HepG2 (cell line): ENCODE results near the gene CMC1. TPM values are rescaled to one million over a fixed set of nuclear protein-coding genes. Genes with fewer than 3 reads are reported as not detected.

Experiments used
- ATAC-seq: fragments of 200-7000 bp; cut with Tn5 transposase; 3 replicates; pipeline ENCODE4 v1.9.1; 2020; ENCODE audit warnings: mild to moderate bottlenecking, moderate library complexity
- BruUV-seq: library from RNA; stranded (reverse); fragments of 400-500 nt; replicated peaks from 2 replicates; lab custom pipeline; 2021; lab: Mats Ljungman, UMichigan
- CTCF ChIA-PET: fragments of 300-600 bp; formaldehyde crosslinking; extraction: SDS; loops from one replicate; lab custom pipeline; 2021; ENCODE audit warnings: low total read pairs, inconsistent platforms, low intra/inter-chr PET ratio; lab: Yijun Ruan, JAX
- POLR2A ChIA-PET: fragments of 350-600 bp; sonication (Branson Sonifier 250); formaldehyde crosslinking; loops from one replicate; lab custom pipeline; 2020; ENCODE audit warnings: antibody characterized with exemption, inconsistent platforms; lab: Yijun Ruan, JAX
- DNase-seq: peaks from one replicate; pipeline ENCODE4 v3.0.0-alpha.2; 2015; ENCODE audit warnings: low spot score
- FAIRE-seq: peaks from 3 replicates; lab custom pipeline; 2011; peaks lifted over from hg19 to GRCh38; lab: Jason Lieb, UNC
- H2AFZ ChIP-seq: one replicate; pipeline ENCODE4 v1.6.1; 2011; ENCODE audit warnings: low read length, inconsistent platforms
- H3K27ac ChIP-seq: fragments of 300-600 bp; 3 replicates; pipeline ENCODE4 v1.8.0; 2011; ENCODE audit warnings: mixed run types, mild to moderate bottlenecking, mixed read lengths, low read length, inconsistent platforms; ENCODE audit not compliant: insufficient read depth; ENCODE audit errors: extremely low read length
- H3K27me3 ChIP-seq, 2 experiments: fragments of 200-600 bp in 1 of 2; 2 replicates in 1 of 2; 3 replicates in 1 of 2; pipeline versions ENCODE4 v1.6.0 to v1.8.0; 2011; ENCODE audit warnings: low read length in 2 of 2, mild to moderate bottlenecking in 2 of 2, moderate library complexity in 2 of 2, inconsistent platforms in 1 of 2; ENCODE audit not compliant: insufficient read depth in 2 of 2, control insufficient read depth in 1 of 2
- H3K36me3 ChIP-seq, 2 experiments: fragments of 200-600 bp in 1 of 2; replicated peaks in 1 of 2; 2 replicates in 1 of 2; 3 replicates in 1 of 2; pipeline versions ENCODE4 v1.5.1 to v1.8.0; 2011; ENCODE audit warnings: low read length in 2 of 2, inconsistent platforms in 1 of 2; ENCODE audit not compliant: insufficient read depth in 2 of 2, control insufficient read depth in 1 of 2
- H3K4me1 ChIP-seq: 2 replicates; pipeline ENCODE4 v1.5.1; 2012; ENCODE audit warnings: low read length, inconsistent platforms; ENCODE audit not compliant: insufficient read depth
- H3K4me2 ChIP-seq: 2 replicates; pipeline ENCODE4 v1.6.0; 2011; ENCODE audit warnings: low read depth, low read length, inconsistent platforms
- H3K4me3 ChIP-seq, 3 experiments: fragments of 200-600 bp in 1 of 3; sonication (generic), shearing (Covaris generic) in 1 of 3; replicated peaks in 1 of 3; 2 replicates each; pipeline ENCODE4 v1.5.1; 2011 to 2016; ENCODE audit warnings: low read length in 3 of 3, inconsistent platforms in 2 of 3, low read depth in 2 of 3, mild to moderate bottlenecking in 2 of 3, control low read depth in 1 of 3, mixed read lengths in 1 of 3; ENCODE audit not compliant: insufficient read depth in 1 of 3
- H3K79me2 ChIP-seq: one replicate; pipeline ENCODE4 v1.6.1; 2011; ENCODE audit warnings: low read length, inconsistent platforms; ENCODE audit not compliant: insufficient read depth
- H3K9ac ChIP-seq: 2 replicates; pipeline ENCODE4 v1.6.0; 2011; ENCODE audit warnings: mild to moderate bottlenecking, low read depth, low read length, inconsistent platforms; ENCODE audit not compliant: insufficient read depth
- H3K9me3 ChIP-seq: 2 replicates; pipeline ENCODE4 v1.5.1; 2012; ENCODE audit warnings: mild to moderate bottlenecking, low read length
- H4K20me1 ChIP-seq: 2 replicates; pipeline ENCODE4 v1.6.0; 2011; ENCODE audit warnings: inconsistent platforms, mild to moderate bottlenecking, low read length, moderate library complexity; ENCODE audit not compliant: insufficient read depth
- EED ChIP-seq: sonication (generic); formaldehyde crosslinking; IDR thresholded peaks from 2 replicates; pipeline ENCODE4 v1.5.0; 2020; ENCODE audit warnings: mild to moderate bottlenecking, missing genetic modification reagents
- EP300 ChIP-seq, 3 experiments: sonication (generic) in 1 of 3; formaldehyde crosslinking in 1 of 3; IDR thresholded peaks; 2 replicates each; pipeline versions ENCODE4 v1.5.1 to v1.6.1; 2011 to 2020; ENCODE audit warnings: low read depth in 2 of 3, low read length in 2 of 3, borderline replicate concordance in 1 of 3, improper control_type of control experiment in 1 of 3, mild to moderate bottlenecking in 1 of 3, missing genetic modification reagents in 1 of 3, moderate library complexity in 1 of 3
- KAT7 ChIP-seq: IDR thresholded peaks from 2 replicates; pipeline ENCODE4 v1.6.1; 2018; ENCODE audit warnings: borderline replicate concordance, missing compliant biosample characterization
- RXRB ChIP-seq: IDR thresholded peaks from 2 replicates; pipeline ENCODE4 v1.6.1; 2016; ENCODE audit warnings: borderline replicate concordance, missing genetic modification reagents, missing compliant biosample characterization
- ZNF331 ChIP-seq: sonication (generic); formaldehyde crosslinking; IDR thresholded peaks from 2 replicates; pipeline ENCODE4 v1.4.0; 2020; ENCODE audit warnings: missing genetic modification reagents
- ZNF430 ChIP-seq: sonication (generic); formaldehyde crosslinking; IDR thresholded peaks from 2 replicates; pipeline ENCODE4 v1.9.0; 2021; ENCODE audit warnings: mild to moderate bottlenecking, missing genetic modification reagents
- WGBS: methylation state at CpG from one replicate; pipeline ENCODE4 v1.1.6; 2017; ENCODE audit warnings: low lambda C conversion rate; 5-methylcytosine and 5-hydroxymethylcytosine counted together
- in situ Hi-C: cut with HindIII; loops from 2 replicates; pipeline ENCODE4 v1.10.0; 2017; ENCODE audit warnings: low pct_unique_long_range_greater_than_20kb; ENCODE audit not compliant: extremely low pct_ligation_motif_present
- intact Hi-C: fragments of 100-400 bp; cut with micrococcal nuclease; formaldehyde crosslinking; loops from one replicate; pipeline ENCODE4 v1.10.0; 2022; ENCODE audit not compliant: unreplicated experiment
- polyA plus RNA-seq, 8 experiments: library from polyadenylated mRNA; depleted of rRNA in 3 of 8; stranded (reverse) in 7 of 8; unstranded in 1 of 8; fragments of >200 nt; fragmentation: Illumina TruSeq in 4 of 8; extraction: Trizol in 4 of 8; gene quantifications; 2 replicates each; pipeline versions ENCODE4 v1.2.1 to v1.2.3, GENCODE V29; 2011 to 2016; ENCODE audit warnings: low read depth in 4 of 8, missing spikeins in 1 of 8, mixed read lengths in 1 of 8; ENCODE audit not compliant: insufficient read depth in 1 of 8
- total RNA-seq, 5 experiments: library from RNA; depleted of rRNA; stranded (reverse); fragments of >200 nt; fragmentation: Illumina TruSeq; extraction: Trizol; gene quantifications; 2 replicates each; pipeline ENCODE4 v1.2.3, GENCODE V29; 2016; ENCODE audit warnings: low read depth in 1 of 5

CMC1 gene
- total and polyA plus RNA-seq, 2 of the 13 experiments (the other 11 are each of a cell fraction or from before 2014, with no cell fraction given): 22.1 to 29.5 TPM

- no peaks in the 10 kb centered on the region for H3K36me3 ChIP-seq
- intact Hi-C loops (no loop called here), in situ Hi-C loops (no loop called here)
- DNase-seq: no peak
- H3K27ac ChIP-seq: no peak overlapping the region
- no peaks in the 10 kb centered on the region for H3K27me3 ChIP-seq
- H3K4me3 ChIP-seq: no peak overlapping the region
- 47% methylated on average over 3 of the region's 3 CpGs for WGBS
- ChIA-PET CTCF (no interaction called here), POLR2A (no interaction called here)
- TF ChIP-seq ZNF331 (peak; percentile 99), ZNF430 (CRISPR knock-in tag) (no peak)
- H3K9ac ChIP-seq: no peak overlapping the region
- no peak for FAIRE-seq
- H3K4me2 ChIP-seq: no peak overlapping the region
- peaks cover 12% of the 10 kb centered on the region; the same call in 1 of the 2 replicates for H3K9me3 ChIP-seq
- ATAC-seq: no peak
- no peaks in the 10 kb centered on the region for H4K20me1 ChIP-seq
- no peaks in the 10 kb centered on the region for H3K79me2 ChIP-seq
- no peaks in the 10 kb centered on the region for H3K4me1 ChIP-seq
- no TSS peak for BruUV-seq
- no peak overlapping the region for H2AFZ ChIP-seq
Measured at GRCh38 chr3:28215407-28215806, 26.0 kb upstream of the CMC1 start.

- peaks cover 12% of the 10 kb centered on the region; the same call in 1 of the 2 replicates for H3K9me3 ChIP-seq
- H2AFZ ChIP-seq: no peak overlapping the region
- in situ Hi-C loops: no loop called here
- FAIRE-seq (no peak), ATAC-seq (no peak), DNase-seq (no peak)
- H3K27me3 ChIP-seq: no peaks in the 10 kb centered on the region
- ChIA-PET CTCF (no interaction called here), POLR2A (no interaction called here)
- no peak overlapping the region for H3K27ac ChIP-seq
- intact Hi-C loops: no loop called here
- H3K4me2 ChIP-seq: no peak overlapping the region
- H3K9ac ChIP-seq: no peak overlapping the region
- TF ChIP-seq KAT7 (CRISPR knock-in tag) (no peak), EED (CRISPR knock-in tag) (no peak), EP300 (IDR thresholded peaks at IDR 0.05; ENCODE audit: low read depth in 2 of 2, low read length in 2 of 2) (no peak), EP300 (CRISPR knock-in tag; IDR thresholded peaks at IDR 0.05; ENCODE audit: borderline replicate concordance) (no peak), RXRB (CRISPR knock-in tag) (no peak)
- BruUV-seq: no TSS peak
- no peaks in the 10 kb centered on the region for H3K36me3 ChIP-seq
- no peak overlapping the region for H3K4me3 ChIP-seq
- no peaks in the 10 kb centered on the region for H3K4me1 ChIP-seq
- H3K79me2 ChIP-seq: no peaks in the 10 kb centered on the region
- H4K20me1 ChIP-seq: no peaks in the 10 kb centered on the region
- 29% methylated on average over 3 of the region's 3 CpGs for WGBS
Measured at GRCh38 chr3:28218071-28218916, 23.1 kb upstream of the CMC1 start.
